GM12891 (cell line): ENCODE measurements around the gene NRSN1.

Experiments
- POLR2A ChIP-seq: IDR thresholded peaks from 2 replicates; pipeline ENCODE4 v1.6.1; 2011; ENCODE audit warnings: low read depth, low read length, control low read depth
- POLR2AphosphoS5 ChIP-seq: IDR thresholded peaks from 2 replicates; pipeline ENCODE4 v1.6.1; 2011; ENCODE audit warnings: low read depth, low read length, control low read depth
- POU2F2 ChIP-seq: IDR thresholded peaks from 2 replicates; pipeline ENCODE4 v1.6.1; 2011; ENCODE audit warnings: low read depth, mild to moderate bottlenecking, control low read depth, low read length, moderate library complexity
- SPI1 ChIP-seq: IDR thresholded peaks from 2 replicates; pipeline ENCODE4 v1.6.1; 2011; ENCODE audit warnings: low read depth, low read length, control low read depth
- TAF1 ChIP-seq: IDR thresholded peaks from 2 replicates; pipeline ENCODE4 v1.6.1; 2011; ENCODE audit warnings: low read depth, low read length, control low read depth

GRCh38 chr6:24125980-24126379 lies at the start of gene NRSN1:
- TF ChIP-seq SPI1 (no peak), POLR2AphosphoS5 (no peak), POU2F2 (no peak), TAF1 (no peak), POLR2A (no peak)
